Lung (tissue), 12 donors: Measurements from ENCODE around the gene RUSC1. TPM values are rescaled to one million over a fixed set of nuclear protein-coding genes. Genes with fewer than 3 reads are reported as not detected.
A peak's percentile ranks its signal among the peaks of the same experiment; 100 is the strongest.

ENCODE experiments used
- ATAC-seq: fragments of 200-7000 bp; cut with Tn5 transposase; one replicate; pipeline ENCODE4 v1.9.1; 2020; ENCODE audit warnings: moderate number of reproducible peaks; ENCODE audit not compliant: insufficient read depth, low FRiP score
- DNase-seq, 3 donors: peaks; one replicate each; pipeline ENCODE4 v3.0.0-alpha.2; 2013 to 2017
- H3K27ac ChIP-seq, 2 donors: one replicate each; pipeline ENCODE4 v1.5.1; 2013; ENCODE audit warnings: mild to moderate bottlenecking in 2 of 2, moderate library complexity in 2 of 2, control low read depth in 1 of 2, inconsistent platforms in 1 of 2, low read depth in 1 of 2, low read length in 1 of 2
- H3K27me3 ChIP-seq, 3 donors: one replicate each; pipeline ENCODE4 v1.5.1; 2013; ENCODE audit warnings: low read length in 2 of 3; ENCODE audit not compliant: control insufficient read depth in 3 of 3, insufficient read depth in 3 of 3
- H3K36me3 ChIP-seq, 4 donors: one replicate each; pipeline ENCODE4 v1.5.1; 2013; ENCODE audit warnings: low read length in 4 of 4, mild to moderate bottlenecking in 1 of 4, moderate library complexity in 1 of 4; ENCODE audit not compliant: control insufficient read depth in 4 of 4, insufficient read depth in 4 of 4
- H3K4me1 ChIP-seq, 5 donors: one replicate each; pipeline ENCODE4 v1.5.1; 2013; ENCODE audit warnings: low read length in 5 of 5, mild to moderate bottlenecking in 2 of 5, moderate library complexity in 1 of 5; ENCODE audit not compliant: control insufficient read depth in 5 of 5, insufficient read depth in 5 of 5
- H3K4me3 ChIP-seq: one replicate; pipeline ENCODE4 v1.5.1; 2013; ENCODE audit warnings: mild to moderate bottlenecking, control low read depth, moderate library complexity
- H3K9ac ChIP-seq, 2 donors: one replicate each; pipeline ENCODE4 v1.5.1; 2013; ENCODE audit warnings: low read length in 2 of 2, control low read depth in 1 of 2; ENCODE audit not compliant: insufficient read depth in 1 of 2
- H3K9me3 ChIP-seq, 4 donors: one replicate each; pipeline ENCODE4 v1.5.1; 2013; ENCODE audit warnings: low read length in 3 of 4, mild to moderate bottlenecking in 1 of 4, moderate library complexity in 1 of 4; ENCODE audit not compliant: control insufficient read depth in 4 of 4, insufficient read depth in 3 of 4
- CTCF ChIP-seq: IDR thresholded peaks from 2 replicates; pipeline ENCODE4 v1.5.1; 2012; ENCODE audit warnings: mild to moderate bottlenecking; ENCODE audit errors: control extremely low read depth, extremely low read depth
- WGBS, 2 donors: extraction: QIAGEN DNeasy Blood & Tissue Kit; methylation state at CpG; one replicate each; pipeline ENCODE4 v1.1.7; 2013; 5-methylcytosine and 5-hydroxymethylcytosine counted together
- polyA plus RNA-seq, 2 donors: library from polyadenylated mRNA; stranded (reverse); fragments of 200-250 nt; gene quantifications; one replicate each; pipeline ENCODE4 v1.2.1, GENCODE V29; 2013
- total RNA-seq, 2 donors: library from RNA; depleted of rRNA in 1 of 2; stranded (reverse); fragments of >200 nt in 1 of 2; gene quantifications; one replicate each; pipeline ENCODE4 v1.2.1, GENCODE V29; 2014 to 2021
- donor health status: control.
- donor health status: control.
- donor health status: Bipolar disorder and iron deficiency.
- donor health status: healthy.
- donor health status: DM: yes; HTN: yes; CAD: no.

Gene RUSC1
- total and polyA plus RNA-seq, 4 donors = 18.2 to 37.7 (median 22.8) TPM

GRCh38 chr1:155322571-155322952 is 1.9 kb downstream of the RUSC1 start:
- H3K9me3 ChIP-seq = no peaks in the 10 kb centered on the region
- peak in 2 of 3 donors; percentile 58 to 61 for DNase-seq
- 2% methylated on average over 26 to 28 of the region's 28 CpGs for WGBS, 2 donors
- H3K4me1 ChIP-seq = peaks cover 0 to 39% (median 17%) of the 10 kb centered on the region in 5 donors
- peaks cover 2 to 18% (median 10%) of the 10 kb centered on the region in 4 donors for H3K36me3 ChIP-seq
- H3K27me3 ChIP-seq = no peaks in the 10 kb centered on the region
- no peak for TF ChIP-seq CTCF
- peak overlapping the region in 1 of 2 donors; percentile 26 for H3K9ac ChIP-seq
- peak overlapping the region; percentile 34 to 78 for H3K27ac ChIP-seq
- peak overlapping the region; percentile 41 for H3K4me3 ChIP-seq
- ATAC-seq = no peak

- ATAC-seq = peak; percentile 64
- Histone ChIP-seq H3K9ac (no peak overlapping the region), H3K9me3 (no peaks in the 10 kb centered on the region), H3K27me3 (no peaks in the 10 kb centered on the region), H3K4me3 (peak overlapping the region; percentile 78), H3K27ac (peak overlapping the region; percentile 94 to 95), H3K4me1 (peaks cover 0 to 39% (median 17%) of the 10 kb centered on the region in 5 donors), H3K36me3 (peaks cover 2 to 20% (median 11%) of the 10 kb centered on the region in 4 donors)
- peak; percentile 95 for DNase-seq
- WGBS, 2 donors = 1% methylated on average over 45 to 58 of the region's 58 CpGs
- TF ChIP-seq CTCF = peak; percentile 83
Observed at GRCh38 chr1:155322953-155323728, 2.4 kb downstream of the RUSC1 start.

- ATAC-seq = peak; percentile 77
- 0 to 1% methylated on average over 28 to 29 of the region's 29 CpGs for WGBS, 2 donors
- peaks cover 2 to 15% (median 7%) of the 10 kb centered on the region in 4 donors for H3K36me3 ChIP-seq
- H3K4me1 ChIP-seq = peaks cover 0 to 39% (median 17%) of the 10 kb centered on the region in 5 donors
- no peak for TF ChIP-seq CTCF
- no peaks in the 10 kb centered on the region for H3K9me3 ChIP-seq
- peak overlapping the region; percentile 78 for H3K4me3 ChIP-seq
- H3K27ac ChIP-seq = peak overlapping the region; percentile 94 to 95
- no peak overlapping the region for H3K9ac ChIP-seq
- no peaks in the 10 kb centered on the region for H3K27me3 ChIP-seq
- DNase-seq = peak; percentile 92 to 96 (median 94)
Observed at GRCh38 chr1:155323729-155324036, 3.0 kb downstream of the RUSC1 start.
